ENCODE data around the gene NACA2.

GRCh38 chr17:61594294-61594825, 3.3 kb upstream of the NACA2 start:
- TF ChIP-seq, protein P1, sequence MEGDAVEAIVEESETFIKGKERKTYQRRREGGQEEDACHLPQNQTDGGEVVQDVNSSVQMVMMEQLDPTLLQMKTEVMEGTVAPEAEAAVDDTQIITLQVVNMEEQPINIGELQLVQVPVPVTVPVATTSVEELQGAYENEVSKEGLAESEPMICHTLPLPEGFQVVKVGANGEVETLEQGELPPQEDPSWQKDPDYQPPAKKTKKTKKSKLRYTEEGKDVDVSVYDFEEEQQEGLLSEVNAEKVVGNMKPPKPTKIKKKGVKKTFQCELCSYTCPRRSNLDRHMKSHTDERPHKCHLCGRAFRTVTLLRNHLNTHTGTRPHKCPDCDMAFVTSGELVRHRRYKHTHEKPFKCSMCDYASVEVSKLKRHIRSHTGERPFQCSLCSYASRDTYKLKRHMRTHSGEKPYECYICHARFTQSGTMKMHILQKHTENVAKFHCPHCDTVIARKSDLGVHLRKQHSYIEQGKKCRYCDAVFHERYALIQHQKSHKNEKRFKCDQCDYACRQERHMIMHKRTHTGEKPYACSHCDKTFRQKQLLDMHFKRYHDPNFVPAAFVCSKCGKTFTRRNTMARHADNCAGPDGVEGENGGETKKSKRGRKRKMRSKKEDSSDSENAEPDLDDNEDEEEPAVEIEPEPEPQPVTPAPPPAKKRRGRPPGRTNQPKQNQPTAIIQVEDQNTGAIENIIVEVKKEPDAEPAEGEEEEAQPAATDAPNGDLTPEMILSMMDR (IDR thresholded peaks at IDR 0.05) = no peak
- no peak for TF ChIP-seq ZFX (IDR thresholded peaks at IDR 0.05; ENCODE audit: borderline replicate concordance)
